Activated T-helper 2 cell treated with anti-CD3 and anti-CD28 coated beads, Interferon-gamma antibody, Interleukin-2, Interleukin-4, amounts not matched to agents 10 μg/mL and 5 μg/mL and 100 μg/mL, durations not matched to agents 14 hours and 24 hours and 36 hours (primary cell): ENCODE measurements around the gene FLNB. TPM values are rescaled to one million over a fixed set of nuclear protein-coding genes. Genes with fewer than 3 reads are reported as not detected.

Experiments used
- DNase-seq: peaks from one replicate; pipeline ENCODE4 v3.0.0; 2021; ENCODE audit warnings: low spot score
- H3K27ac Mint-ChIP-seq: one replicate; pipeline ENCODE4 v1.8.0; 2021; ENCODE audit warnings: mixed read lengths
- H3K27me3 Mint-ChIP-seq: one replicate; pipeline ENCODE4 v1.8.0; 2021; ENCODE audit warnings: low read depth, mixed read lengths
- H3K36me3 Mint-ChIP-seq: one replicate; pipeline ENCODE4 v1.8.0; 2021; ENCODE audit warnings: low read depth, mixed read lengths
- H3K4me1 Mint-ChIP-seq: one replicate; pipeline ENCODE4 v1.8.0; 2021; ENCODE audit warnings: low read depth, mixed read lengths
- H3K4me3 Mint-ChIP-seq: one replicate; pipeline ENCODE4 v1.8.0; 2021; ENCODE audit warnings: low read depth, mild to moderate bottlenecking, moderate library complexity, mixed read lengths
- H3K9me3 Mint-ChIP-seq: one replicate; pipeline ENCODE4 v1.8.0; 2021; ENCODE audit warnings: mixed read lengths
- intact Hi-C: fragments of 100-400 bp; cut with micrococcal nuclease; formaldehyde crosslinking; loops from one replicate; pipeline ENCODE4 v1.15.1; 2023
- total RNA-seq: library from RNA; stranded (reverse); gene quantifications from 2 replicates; pipeline ENCODE4 v1.2.3, GENCODE V29; 2022

FLNB gene
- total RNA-seq, 1 donor from 2014 or later: 35.6 TPM

DNA sequence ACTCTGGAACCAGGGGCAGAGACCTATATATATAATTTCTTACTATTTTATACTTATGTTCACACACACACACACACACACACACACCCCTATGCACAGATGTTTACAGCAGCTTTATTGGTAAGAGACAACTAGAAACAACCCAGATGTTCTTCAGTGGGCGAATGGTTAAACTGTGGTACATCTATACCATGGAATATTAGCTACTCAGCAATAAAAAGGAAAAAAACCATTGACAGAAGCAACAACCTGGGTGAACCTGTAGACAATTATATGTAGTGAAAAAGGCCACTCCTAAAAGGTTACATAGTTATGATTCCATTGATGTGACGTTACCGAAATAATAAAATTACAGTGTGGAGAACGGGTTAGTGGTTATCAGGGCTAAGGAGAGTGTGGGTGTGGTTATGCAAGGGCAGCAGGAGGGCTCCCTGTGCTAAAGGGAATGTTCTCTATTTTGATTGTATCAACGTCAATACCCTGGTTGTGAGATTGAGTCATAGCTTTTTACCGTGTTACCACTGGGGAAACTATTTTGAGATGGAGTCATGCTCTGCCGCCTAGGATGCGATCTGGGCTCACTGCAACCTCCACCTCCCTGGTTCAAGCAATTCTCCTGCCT, 85.5 kb downstream of the FLNB start:
- peaks cover 12% of the 10 kb centered on the region for H3K36me3 Mint-ChIP-seq
- no peak overlapping the region for H3K4me3 Mint-ChIP-seq
- H3K27ac Mint-ChIP-seq: no peak overlapping the region
- no peaks in the 10 kb centered on the region for H3K9me3 Mint-ChIP-seq
- intact Hi-C loops: no loop called here
- H3K4me1 Mint-ChIP-seq: no peaks in the 10 kb centered on the region
- no peak for DNase-seq
- H3K27me3 Mint-ChIP-seq: no peaks in the 10 kb centered on the region

- Mint-ChIP-seq H3K36me3 (peaks cover 12% of the 10 kb centered on the region), H3K27me3 (no peaks in the 10 kb centered on the region), H3K9me3 (no peaks in the 10 kb centered on the region), H3K27ac (no peak overlapping the region), H3K4me1 (no peaks in the 10 kb centered on the region), H3K4me3 (no peak overlapping the region)
- DNase-seq: no peak
- intact Hi-C loops: no loop called here
These were observed 86.4 kb downstream of the FLNB start for GRCh38 chr3:58094657-58095056.

GRCh38 chr3:58095603-58096138, 87.4 kb downstream of the FLNB start:
- H3K4me1 Mint-ChIP-seq: no peaks in the 10 kb centered on the region

GRCh38 chr3:58098531-58098930, 90.3 kb downstream of the FLNB start:
- intact Hi-C loops: no loop called here
- no peaks in the 10 kb centered on the region for H3K4me1 Mint-ChIP-seq

More at GRCh38 chr3:58095603-58096138, 87.4 kb downstream of the FLNB start:
- Mint-ChIP-seq H3K36me3 (peaks cover 16% of the 10 kb centered on the region), H3K4me3 (no peak overlapping the region), H3K27ac (no peak overlapping the region), H3K27me3 (no peaks in the 10 kb centered on the region), H3K9me3 (no peaks in the 10 kb centered on the region)
- intact Hi-C loops: no loop called here
- no peak for DNase-seq

DNA sequence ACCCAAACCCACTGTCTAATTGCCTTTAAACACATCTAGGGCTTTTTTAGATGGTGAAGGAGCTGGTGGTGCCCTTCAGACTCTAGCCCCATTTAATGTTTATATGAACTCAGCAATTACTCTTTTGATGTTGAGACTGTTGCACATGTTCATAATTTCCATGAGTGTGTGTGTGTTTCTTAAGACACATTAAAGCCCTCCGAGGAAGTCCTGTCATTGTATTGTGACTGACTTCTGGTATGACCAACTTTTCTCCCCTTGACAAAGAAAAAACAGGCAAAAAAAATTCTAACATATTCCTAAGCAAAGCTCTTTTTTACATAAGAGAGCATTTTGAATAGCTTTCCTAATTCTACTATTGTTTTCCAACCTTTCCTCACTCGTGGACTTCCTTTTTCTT, 91.6 kb downstream of the FLNB start:
- Mint-ChIP-seq H3K4me1 (no peaks in the 10 kb centered on the region), H3K27me3 (no peaks in the 10 kb centered on the region), H3K27ac (no peak overlapping the region), H3K36me3 (peaks cover 33% of the 10 kb centered on the region), H3K4me3 (no peak overlapping the region), H3K9me3 (no peaks in the 10 kb centered on the region)
- no peak for DNase-seq
- intact Hi-C loops: no loop called here

More at GRCh38 chr3:58098531-58098930, 90.3 kb downstream of the FLNB start:
- Mint-ChIP-seq H3K27ac (no peak overlapping the region), H3K36me3 (peaks cover 28% of the 10 kb centered on the region), H3K4me3 (no peak overlapping the region), H3K9me3 (no peaks in the 10 kb centered on the region), H3K27me3 (no peaks in the 10 kb centered on the region)
- no peak for DNase-seq

- H3K27ac Mint-ChIP-seq: no peak overlapping the region
- H3K4me3 Mint-ChIP-seq: no peak overlapping the region
- no peaks in the 10 kb centered on the region for H3K4me1 Mint-ChIP-seq
- H3K36me3 Mint-ChIP-seq: peaks cover 36% of the 10 kb centered on the region
- no peak for DNase-seq
- intact Hi-C loops: no loop called here
- no peaks in the 10 kb centered on the region for H3K9me3 Mint-ChIP-seq
- no peaks in the 10 kb centered on the region for H3K27me3 Mint-ChIP-seq
These were observed 93.5 kb downstream of the FLNB start for GRCh38 chr3:58101499-58102389.

- no peaks in the 10 kb centered on the region for H3K4me1 Mint-ChIP-seq
- H3K9me3 Mint-ChIP-seq: no peaks in the 10 kb centered on the region
- H3K4me3 Mint-ChIP-seq: no peak overlapping the region
- H3K27me3 Mint-ChIP-seq: no peaks in the 10 kb centered on the region
- H3K36me3 Mint-ChIP-seq: peaks cover 38% of the 10 kb centered on the region
- no peak for DNase-seq
- intact Hi-C loops: no loop called here
- H3K27ac Mint-ChIP-seq: no peak overlapping the region
These were observed 94.1 kb downstream of the FLNB start for GRCh38 chr3:58102390-58102750.

DNA sequence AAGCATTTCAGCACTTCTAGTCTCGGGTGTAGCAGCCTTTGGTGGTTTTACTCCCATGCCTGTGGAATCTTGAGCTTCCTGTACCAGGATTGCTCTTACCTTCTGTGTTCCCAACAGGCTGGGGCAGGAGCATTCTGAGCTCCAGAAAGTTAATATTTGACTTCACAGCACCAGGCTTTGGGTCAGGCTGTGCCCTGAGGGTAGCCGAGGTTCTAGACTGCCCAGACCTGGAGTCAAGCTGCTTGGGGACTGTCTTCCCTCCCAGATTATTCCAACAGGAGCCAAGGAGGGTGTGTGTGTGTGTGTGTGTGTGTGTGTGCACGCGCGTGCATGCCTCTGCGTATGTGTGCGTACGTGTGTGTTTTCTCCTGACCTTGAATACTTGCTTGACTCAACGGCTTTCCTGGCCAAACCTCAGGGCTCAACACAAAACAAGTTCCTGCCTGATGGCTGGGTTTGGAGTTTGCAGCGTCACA, 94.8 kb downstream of the FLNB start:
- intact Hi-C loops: no loop called here
- no peaks in the 10 kb centered on the region for H3K27me3 Mint-ChIP-seq

DNA sequence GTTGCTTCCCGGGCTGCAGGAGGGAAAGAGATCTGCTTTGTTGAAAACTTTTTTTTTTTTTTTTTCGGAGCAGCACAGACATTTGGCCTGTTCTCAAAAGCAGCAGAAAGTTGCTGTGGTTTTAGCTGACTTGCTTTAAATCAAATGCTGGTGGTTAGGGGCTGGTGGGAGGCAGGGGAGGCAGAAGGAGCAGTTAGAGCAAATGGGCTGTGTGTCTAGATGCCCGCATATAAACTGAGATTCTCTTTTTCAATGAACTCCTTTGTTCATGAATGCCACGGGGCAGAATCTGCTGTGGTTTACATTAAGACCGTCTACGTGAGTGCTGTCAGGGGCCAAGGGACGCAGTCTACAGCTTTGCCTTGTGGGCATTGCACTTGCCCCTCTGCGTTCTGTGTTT, 95.9 kb downstream of the FLNB start:
- DNase-seq: no peak
- peaks cover 36% of the 10 kb centered on the region for H3K36me3 Mint-ChIP-seq
- H3K4me3 Mint-ChIP-seq: no peak overlapping the region
- H3K9me3 Mint-ChIP-seq: no peaks in the 10 kb centered on the region
- no peak overlapping the region for H3K27ac Mint-ChIP-seq
- no peaks in the 10 kb centered on the region for H3K4me1 Mint-ChIP-seq
- intact Hi-C loops: no loop called here
- no peaks in the 10 kb centered on the region for H3K27me3 Mint-ChIP-seq

More for the DNA sequence above, 94.8 kb downstream of the FLNB start:
- no peak overlapping the region for H3K4me3 Mint-ChIP-seq
- peaks cover 39% of the 10 kb centered on the region for H3K36me3 Mint-ChIP-seq
- no peaks in the 10 kb centered on the region for H3K4me1 Mint-ChIP-seq
- DNase-seq: no peak
- no peaks in the 10 kb centered on the region for H3K9me3 Mint-ChIP-seq
- H3K27ac Mint-ChIP-seq: no peak overlapping the region

DNA sequence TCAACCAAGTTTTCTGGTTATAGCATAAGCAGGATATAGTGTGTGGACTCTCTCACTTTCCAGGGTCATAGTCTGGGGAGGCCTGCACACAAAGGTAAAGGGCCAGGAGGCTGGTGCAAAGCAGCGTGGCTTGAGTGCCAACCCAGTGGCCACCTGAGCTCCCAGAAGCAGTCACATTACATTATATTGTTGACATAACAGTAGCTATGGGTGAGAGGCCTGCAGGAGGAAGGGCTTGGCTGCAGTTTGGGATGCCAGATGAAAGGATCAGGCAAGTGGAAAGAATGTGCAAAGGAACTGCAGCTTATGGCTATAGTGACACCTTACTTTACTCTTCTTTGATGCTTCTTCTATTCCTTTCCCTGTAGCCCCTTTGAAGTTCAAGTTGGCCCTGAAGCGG, 96.5 kb downstream of the FLNB start:
- no peaks in the 10 kb centered on the region for H3K4me1 Mint-ChIP-seq
- H3K27ac Mint-ChIP-seq: no peak overlapping the region
- intact Hi-C loops: no loop called here
- no peaks in the 10 kb centered on the region for H3K27me3 Mint-ChIP-seq
- no peak overlapping the region for H3K4me3 Mint-ChIP-seq
- H3K36me3 Mint-ChIP-seq: peaks cover 38% of the 10 kb centered on the region
- no peaks in the 10 kb centered on the region for H3K9me3 Mint-ChIP-seq
- no peak for DNase-seq

- no peak for DNase-seq
- intact Hi-C loops: no loop called here
- Mint-ChIP-seq H3K27me3 (no peaks in the 10 kb centered on the region), H3K4me3 (no peak overlapping the region), H3K36me3 (peaks cover 38% of the 10 kb centered on the region), H3K9me3 (no peaks in the 10 kb centered on the region), H3K4me1 (no peaks in the 10 kb centered on the region), H3K27ac (no peak overlapping the region)
These were observed 97.0 kb downstream of the FLNB start for GRCh38 chr3:58105196-58105595.

DNA sequence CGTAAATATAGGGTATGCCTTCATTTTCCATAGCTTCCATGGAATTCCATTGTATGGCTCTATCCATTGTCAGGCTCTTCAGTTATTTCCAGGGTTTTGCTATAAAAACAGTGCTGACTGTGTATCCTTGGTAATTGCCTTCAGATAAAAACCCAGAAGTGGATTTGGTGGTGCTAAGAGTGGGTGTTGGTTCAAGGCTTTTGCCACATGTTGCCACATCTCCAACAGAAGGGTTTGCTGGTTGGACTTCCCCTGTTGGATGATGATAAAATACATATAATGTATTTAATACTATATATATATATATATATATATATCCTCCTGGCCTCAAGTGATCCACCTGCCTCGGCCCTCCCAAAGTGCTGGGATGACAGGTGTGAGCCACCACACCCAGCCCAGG, 97.8 kb downstream of the FLNB start:
- Mint-ChIP-seq H3K27me3 (no peaks in the 10 kb centered on the region), H3K4me1 (no peaks in the 10 kb centered on the region), H3K4me3 (no peak overlapping the region), H3K27ac (no peak overlapping the region), H3K36me3 (peaks cover 42% of the 10 kb centered on the region), H3K9me3 (no peaks in the 10 kb centered on the region)
- intact Hi-C loops: no loop called here
- no peak for DNase-seq

DNA sequence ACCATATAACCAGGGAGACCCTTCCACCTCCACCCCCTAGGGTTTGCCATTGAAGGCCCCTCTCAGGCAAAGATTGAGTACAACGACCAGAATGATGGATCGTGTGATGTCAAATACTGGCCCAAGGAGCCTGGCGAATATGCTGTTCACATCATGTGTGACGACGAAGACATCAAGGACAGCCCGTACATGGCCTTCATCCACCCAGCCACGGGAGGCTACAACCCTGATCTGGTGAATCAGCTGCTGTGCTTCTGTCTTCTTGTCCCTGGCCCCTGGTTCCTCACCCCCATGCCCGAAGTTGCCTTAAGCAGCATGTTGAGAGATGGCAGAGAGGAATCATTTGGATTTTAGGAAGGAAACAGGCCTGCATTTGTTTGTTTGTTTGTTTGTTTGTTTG, 98.4 kb downstream of the FLNB start:
- H3K27ac Mint-ChIP-seq: no peak overlapping the region
- H3K4me3 Mint-ChIP-seq: no peak overlapping the region
- no peaks in the 10 kb centered on the region for H3K27me3 Mint-ChIP-seq
- peaks cover 43% of the 10 kb centered on the region for H3K36me3 Mint-ChIP-seq
- H3K4me1 Mint-ChIP-seq: peaks cover 2% of the 10 kb centered on the region
- DNase-seq: no peak
- intact Hi-C loops: no loop called here
- no peaks in the 10 kb centered on the region for H3K9me3 Mint-ChIP-seq
